Hematopoietic multipotent progenitor cell treated with erythropoietin and hydrocortisone succinate and interleukin-3 and kit ligand, for 4 days (in vitro differentiated cells): ENCODE data around the gene NPVF.
A peak's percentile ranks its signal among the peaks of the same experiment; 100 is the strongest.

ENCODE experiments used
- DNase-seq: peaks from one replicate; pipeline ENCODE4 v3.0.0-alpha.2; 2015

The NPVF gene

GRCh38 chr7:25228386-25228785 is at the start of gene NPVF:
NPVF (minus strand) TSS chr7:25228486; CDS start chr7:25228439, 47 bp downstream.
- no peak for DNase-seq

GRCh38 chr7:25272265-25272664 is 44.0 kb upstream of the NPVF start:
- no peak for DNase-seq

- no peak for DNase-seq
Observed at GRCh38 chr7:25263337-25263736, 35.1 kb upstream of the NPVF start.

- no peak for DNase-seq
Observed at GRCh38 chr7:25262586-25262985, 34.3 kb upstream of the NPVF start.

- no peak for DNase-seq
Observed at GRCh38 chr7:25261545-25262140, 33.4 kb upstream of the NPVF start.

GRCh38 chr7:25260862-25261494 is 32.7 kb upstream of the NPVF start:
- peak; percentile 82 for DNase-seq

GRCh38 chr7:25259487-25260243 is 31.4 kb upstream of the NPVF start:
- DNase-seq = peak; percentile 92

- no peak for DNase-seq
Observed at GRCh38 chr7:25256333-25256819, 28.1 kb upstream of the NPVF start.

- DNase-seq = no peak
Observed at GRCh38 chr7:25255611-25256332, 27.5 kb upstream of the NPVF start.

GRCh38 chr7:25254604-25255003 is 26.3 kb upstream of the NPVF start:
- no peak for DNase-seq

- no peak for DNase-seq
Observed at GRCh38 chr7:25253714-25254113, 25.4 kb upstream of the NPVF start.

- DNase-seq = no peak
Observed at GRCh38 chr7:25250386-25250785, 22.1 kb upstream of the NPVF start.

GRCh38 chr7:25249772-25250171 is 21.5 kb upstream of the NPVF start:
- DNase-seq = no peak

GRCh38 chr7:25246306-25246705 is 18.0 kb upstream of the NPVF start:
- DNase-seq = no peak

- DNase-seq = no peak
Observed at GRCh38 chr7:25244254-25245033, 16.2 kb upstream of the NPVF start.

GRCh38 chr7:25242678-25243077 is 14.4 kb upstream of the NPVF start:
- no peak for DNase-seq

GRCh38 chr7:25240896-25241295 is 12.6 kb upstream of the NPVF start:
- DNase-seq = no peak

- no peak for DNase-seq
Observed at GRCh38 chr7:25240340-25240739, 12.1 kb upstream of the NPVF start.

GRCh38 chr7:25239888-25240287 is 11.6 kb upstream of the NPVF start:
- no peak for DNase-seq

- no peak for DNase-seq
Observed at GRCh38 chr7:25238066-25238725, 9.9 kb upstream of the NPVF start.

GRCh38 chr7:25235471-25235870 is 7.2 kb upstream of the NPVF start:
- no peak for DNase-seq

GRCh38 chr7:25234336-25234735 is 6.0 kb upstream of the NPVF start:
- no peak for DNase-seq
